Neuronal stem cell (in vitro differentiated cells): Measurements from ENCODE around the gene MSX2.
A peak's percentile ranks its signal among the peaks of the same experiment; 100 is the strongest.

Source experiments
- DNase-seq: peaks from one replicate; pipeline ENCODE4 v3.0.0-alpha.2; 2013; ENCODE audit warnings: low spot score
- H2AFZ ChIP-seq: one replicate; pipeline ENCODE4 v1.6.1; 2013; ENCODE audit warnings: mild to moderate bottlenecking, low read length, inconsistent platforms
- H2AK5ac ChIP-seq: 2 replicates; pipeline ENCODE4 v1.6.1; 2013; ENCODE audit warnings: low read depth, mild to moderate bottlenecking, inconsistent platforms, low read length, moderate library complexity, mixed read lengths
- H2BK120ac ChIP-seq: 2 replicates; pipeline ENCODE4 v1.6.1; 2013; ENCODE audit warnings: low read depth, mild to moderate bottlenecking, inconsistent platforms, low read length, moderate library complexity, mixed read lengths
- H2BK12ac ChIP-seq: one replicate; pipeline ENCODE4 v1.6.1; 2013; ENCODE audit warnings: low read length, inconsistent platforms
- H2BK15ac ChIP-seq: 2 replicates; pipeline ENCODE4 v1.6.1; 2013; ENCODE audit warnings: mild to moderate bottlenecking, low read length, inconsistent platforms, mixed read lengths
- H2BK5ac ChIP-seq: one replicate; pipeline ENCODE4 v1.6.1; 2013; ENCODE audit warnings: inconsistent platforms, mild to moderate bottlenecking, low read length, moderate library complexity
- H3K14ac ChIP-seq: one replicate; pipeline ENCODE4 v1.6.1; 2013; ENCODE audit warnings: low read length, inconsistent platforms
- H3K18ac ChIP-seq: 2 replicates; pipeline ENCODE4 v1.6.1; 2013; ENCODE audit warnings: low read length, inconsistent platforms
- H3K23ac ChIP-seq: 2 replicates; pipeline ENCODE4 v1.6.1; 2013; ENCODE audit warnings: low read depth, mild to moderate bottlenecking, mixed read lengths, low read length, inconsistent platforms; ENCODE audit not compliant: poor library complexity
- H3K27ac ChIP-seq: replicated peaks from 3 replicates; pipeline ENCODE4 v1.5.1; 2013; ENCODE audit warnings: low read length, inconsistent platforms
- H3K27me3 ChIP-seq, 3 experiments: 2 replicates each; pipeline ENCODE4 v1.6.1; 2013; ENCODE audit warnings: low read length in 3 of 3, mild to moderate bottlenecking in 2 of 3, inconsistent platforms in 1 of 3, low read depth in 1 of 3, mixed read lengths in 1 of 3, moderate library complexity in 1 of 3; ENCODE audit not compliant: control insufficient read depth in 3 of 3, insufficient read depth in 3 of 3
- H3K36me3 ChIP-seq, 2 donors: replicated peaks in 1 of 2; 2 replicates each; pipeline ENCODE4 v1.6.1; 2013; ENCODE audit warnings: low read length in 2 of 2; ENCODE audit not compliant: control insufficient read depth in 2 of 2, insufficient read depth in 2 of 2
- H3K4ac ChIP-seq: 2 replicates; pipeline ENCODE4 v1.6.1; 2013; ENCODE audit warnings: inconsistent platforms, mild to moderate bottlenecking, low read length, moderate library complexity
- H3K4me1 ChIP-seq, 2 donors: 1 replicate in 1 of 2; 2 replicates in 1 of 2; pipeline ENCODE4 v1.6.1; 2013; ENCODE audit warnings: low read length in 2 of 2, low read depth in 1 of 2; ENCODE audit not compliant: control insufficient read depth in 2 of 2, insufficient read depth in 1 of 2
- H3K4me2 ChIP-seq: one replicate; pipeline ENCODE4 v1.6.1; 2013; ENCODE audit warnings: mild to moderate bottlenecking, low read length, inconsistent platforms; ENCODE audit not compliant: insufficient read depth, poor library complexity, severe bottlenecking
- H3K4me3 ChIP-seq, 2 donors: 2 replicates each; pipeline ENCODE4 v1.5.1; 2013; ENCODE audit warnings: low read length in 2 of 2, mild to moderate bottlenecking in 2 of 2, inconsistent platforms in 1 of 2, moderate library complexity in 1 of 2
- H3K79me1 ChIP-seq: one replicate; pipeline ENCODE4 v1.6.1; 2013; ENCODE audit warnings: low read depth, mild to moderate bottlenecking, inconsistent platforms, low read length, moderate library complexity
- H3K9ac ChIP-seq: one replicate; pipeline ENCODE4 v1.6.1; 2013; ENCODE audit warnings: mild to moderate bottlenecking, low read depth, low read length, inconsistent platforms; ENCODE audit not compliant: poor library complexity
- H3K9me3 ChIP-seq, 2 donors: replicated peaks in 1 of 2; 2 replicates each; pipeline versions ENCODE3 to v1.6.1; 2013; ENCODE audit warnings: low read length in 2 of 2, mild to moderate bottlenecking in 2 of 2, inconsistent platforms in 1 of 2, low read depth in 1 of 2, mixed read lengths in 1 of 2, moderate library complexity in 1 of 2; ENCODE audit not compliant: control insufficient read depth in 2 of 2, insufficient read depth in 1 of 2
- H4K8ac ChIP-seq: one replicate; pipeline ENCODE4 v1.6.1; 2013; ENCODE audit warnings: low read depth, mild to moderate bottlenecking, inconsistent platforms, low read length, moderate library complexity
- H4K91ac ChIP-seq: one replicate; pipeline ENCODE4 v1.6.1; 2013; ENCODE audit warnings: low read length, low read depth, mild to moderate bottlenecking, inconsistent platforms; ENCODE audit not compliant: poor library complexity
- WGBS, 2 donors: extraction: QIAGEN DNeasy Blood & Tissue Kit; methylation state at CpG; one replicate each; pipeline ENCODE4 v1.1.7; 2013; ENCODE audit warnings: missing lambda C conversion rate in 2 of 2, mixed read lengths in 1 of 2; ENCODE audit not compliant: insufficient read length in 2 of 2, insufficient replicate concordance in 1 of 2; ENCODE audit errors: extremely low coverage in 2 of 2; 5-methylcytosine and 5-hydroxymethylcytosine counted together

MSX2 gene

DNA sequence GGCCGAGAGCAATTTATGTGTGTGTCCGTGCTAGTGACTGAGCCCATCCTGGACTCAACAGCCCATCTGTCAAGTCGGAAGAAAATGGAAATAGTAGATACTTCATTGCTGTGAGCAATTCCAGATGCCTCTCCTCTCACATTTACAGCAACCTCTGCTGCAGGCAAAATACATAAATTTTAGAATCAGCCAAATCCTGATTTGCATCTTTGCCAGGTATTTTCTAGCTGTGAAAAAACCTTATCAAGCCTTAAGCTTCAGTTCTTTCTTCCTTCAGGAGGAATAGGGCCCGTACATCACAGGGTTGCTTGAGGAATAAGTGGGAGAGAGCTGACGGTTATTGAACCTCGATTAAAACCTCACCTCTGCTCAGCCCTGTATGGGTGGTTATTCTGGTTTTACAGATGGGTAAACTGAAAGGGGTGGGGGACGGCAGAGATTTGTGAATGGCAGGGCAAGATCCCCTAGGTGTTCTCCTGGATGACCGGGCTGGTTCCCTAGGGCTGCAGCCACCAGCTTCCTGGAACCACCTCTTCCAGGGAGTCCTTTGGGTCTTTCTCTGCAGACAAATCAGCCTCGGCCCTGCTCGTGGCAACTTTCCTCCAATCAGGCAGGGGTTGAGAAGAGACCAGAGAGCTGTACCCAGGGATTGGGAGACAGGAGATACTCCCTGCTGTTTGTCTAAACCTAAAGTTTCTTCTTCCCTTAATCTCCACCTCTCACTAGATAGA lies 5.3 kb upstream of the MSX2 start:
- peaks cover 3 to 8% of the 10 kb centered on the region in 2 donors for H3K4me1 ChIP-seq
- H3K9me3 ChIP-seq, result no peaks in the 10 kb centered on the region
- DNase-seq, result no peak
- no peak overlapping the region for H3K23ac ChIP-seq
- no peak overlapping the region for H3K27ac ChIP-seq
- H3K4me2 ChIP-seq, result no peak overlapping the region
- no peak overlapping the region for H4K8ac ChIP-seq
- H2BK15ac ChIP-seq, result no peak overlapping the region
- H4K91ac ChIP-seq, result no peak overlapping the region
- no peak overlapping the region for H2BK12ac ChIP-seq
- no peak overlapping the region for H2BK120ac ChIP-seq
- H2AFZ ChIP-seq, result no peak overlapping the region
- H3K79me1 ChIP-seq, result no peaks in the 10 kb centered on the region
- no peak overlapping the region for H3K4me3 ChIP-seq
- no peak overlapping the region for H2BK5ac ChIP-seq
- no peak overlapping the region for H3K14ac ChIP-seq
- WGBS, 2 donors, result no CpG with 5 or more reads among the region's 10 CpGs
- H3K9ac ChIP-seq, result no peak overlapping the region
- H3K36me3 ChIP-seq, result no peaks in the 10 kb centered on the region
- no peak overlapping the region for H2AK5ac ChIP-seq
- H3K27me3 ChIP-seq, result peaks cover 22 to 65% (median 64%) of the 10 kb centered on the region in 3 experiments
- H3K4ac ChIP-seq, result no peak overlapping the region
- H3K18ac ChIP-seq, result no peak overlapping the region

DNA sequence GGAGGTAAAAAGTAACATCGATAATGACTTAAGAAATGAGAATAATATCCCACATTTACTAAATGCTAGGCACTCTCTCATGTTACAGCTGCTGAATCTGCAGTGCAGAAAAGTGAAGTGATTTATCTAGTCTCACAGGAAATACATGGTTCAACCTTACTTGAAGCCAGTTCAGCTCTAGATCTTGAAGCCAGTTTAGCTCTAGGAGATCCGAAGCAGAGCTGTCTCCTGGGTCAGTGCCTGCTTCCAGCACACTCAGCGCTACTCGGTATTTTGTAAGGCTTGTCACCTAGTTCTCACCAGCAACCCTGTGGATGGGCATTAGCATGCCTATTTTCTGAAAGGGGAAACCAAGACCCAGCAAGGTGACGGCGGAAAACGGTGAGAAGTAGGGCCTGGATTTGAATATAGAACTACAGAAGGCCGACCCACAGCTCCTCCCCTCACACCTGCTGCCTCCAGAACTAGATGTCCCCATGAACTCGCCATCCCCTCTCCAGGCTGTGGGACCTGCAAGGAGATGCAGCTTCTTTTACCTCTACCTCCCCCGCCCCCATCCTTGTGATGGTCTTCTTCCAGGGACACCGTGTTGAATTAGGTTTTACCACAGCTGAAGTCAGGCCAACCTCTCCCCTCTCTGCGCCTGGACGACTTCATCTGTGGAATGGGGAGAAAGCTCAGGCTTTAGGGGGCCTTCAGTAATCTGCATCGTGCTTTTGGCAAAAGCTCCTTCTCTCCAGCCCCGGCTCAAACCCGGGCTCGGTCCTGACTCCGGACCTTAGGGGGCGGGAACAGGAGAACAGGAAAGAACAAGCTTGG lies 4.4 kb upstream of the MSX2 start:
- H4K8ac ChIP-seq, result no peak overlapping the region
- peak overlapping the region; percentile 45 for H3K4me2 ChIP-seq
- H2BK12ac ChIP-seq, result no peak overlapping the region
- H4K91ac ChIP-seq, result no peak overlapping the region
- peaks cover 26 to 74% (median 69%) of the 10 kb centered on the region in 3 experiments for H3K27me3 ChIP-seq
- no CpG with 5 or more reads among the region's 19 CpGs for WGBS, 2 donors
- H3K4me1 ChIP-seq, result peaks cover 3 to 8% of the 10 kb centered on the region in 2 donors
- H3K9me3 ChIP-seq, result no peaks in the 10 kb centered on the region
- no peak overlapping the region for H2BK15ac ChIP-seq
- H3K79me1 ChIP-seq, result no peaks in the 10 kb centered on the region
- H3K23ac ChIP-seq, result peak overlapping the region; percentile 20
- no peaks in the 10 kb centered on the region for H3K36me3 ChIP-seq
- no peak overlapping the region for H2AFZ ChIP-seq
- no peak overlapping the region for H3K27ac ChIP-seq
- H2BK5ac ChIP-seq, result no peak overlapping the region
- H3K4me3 ChIP-seq, result no peak overlapping the region
- H3K14ac ChIP-seq, result no peak overlapping the region
- no peak overlapping the region for H3K4ac ChIP-seq
- no peak overlapping the region for H3K9ac ChIP-seq
- no peak overlapping the region for H2AK5ac ChIP-seq
- H3K18ac ChIP-seq, result peak overlapping the region; percentile 6
- H2BK120ac ChIP-seq, result no peak overlapping the region
- DNase-seq, result no peak

DNA sequence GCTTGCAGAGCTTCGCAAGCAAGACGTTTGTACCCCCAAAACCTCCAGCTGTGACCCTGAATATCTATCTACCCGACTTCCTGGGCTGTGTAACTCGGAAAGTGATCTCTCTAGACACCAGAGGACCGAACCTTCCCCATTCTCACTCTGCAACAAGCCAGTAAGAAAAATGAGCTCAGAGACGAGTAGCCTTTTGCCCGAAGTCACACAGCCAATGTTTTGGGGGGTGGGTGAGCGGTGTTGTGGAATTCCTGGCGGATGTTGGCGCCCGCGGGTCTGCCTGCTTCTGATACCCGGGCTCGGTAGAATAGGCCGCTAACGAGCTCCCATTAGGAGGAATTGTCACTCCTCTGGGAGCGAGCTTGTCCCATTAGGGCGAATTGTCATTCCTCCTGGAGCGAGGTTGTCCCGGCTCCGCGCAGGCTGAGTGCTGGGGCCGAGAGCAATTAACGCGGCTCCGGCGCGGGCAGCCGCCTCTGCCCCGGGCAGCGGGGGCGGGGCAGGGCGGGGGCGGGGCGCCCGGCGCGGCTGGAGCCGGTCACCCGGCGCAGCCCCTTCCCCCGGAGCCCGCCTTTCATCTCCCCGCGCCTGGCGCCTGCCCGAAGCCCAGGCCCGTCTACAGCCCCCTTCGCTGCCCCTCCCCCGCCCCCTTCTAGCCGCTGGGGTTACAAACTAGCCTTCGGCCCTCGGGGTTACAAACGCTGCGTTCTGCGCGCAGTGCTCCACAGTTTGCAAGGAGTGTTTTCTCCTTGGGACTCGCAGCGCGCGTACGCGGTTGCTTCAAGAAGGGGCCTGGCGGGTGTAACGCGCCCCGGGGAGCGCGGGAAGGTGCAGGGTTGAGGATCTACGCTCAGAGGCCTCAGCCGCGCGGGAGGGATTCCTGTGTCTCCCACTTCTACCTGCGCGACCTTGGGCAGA lies 3.5 kb upstream of the MSX2 start:
- no peak overlapping the region for H2BK5ac ChIP-seq
- no peak overlapping the region for H2AK5ac ChIP-seq
- H2BK120ac ChIP-seq, result no peak overlapping the region
- H3K4me2 ChIP-seq, result peak overlapping the region; percentile 61
- H4K91ac ChIP-seq, result no peak overlapping the region
- no peak overlapping the region for H2BK12ac ChIP-seq
- H3K9ac ChIP-seq, result peak overlapping the region; percentile 44
- H3K23ac ChIP-seq, result no peak overlapping the region
- no peak overlapping the region for H4K8ac ChIP-seq
- peaks cover 3 to 8% of the 10 kb centered on the region in 2 donors for H3K4me1 ChIP-seq
- no peak overlapping the region for H3K4ac ChIP-seq
- no peak overlapping the region for H2BK15ac ChIP-seq
- H3K4me3 ChIP-seq, result peak overlapping the region in 1 of 2 donors; percentile 23
- no peaks in the 10 kb centered on the region for H3K79me1 ChIP-seq
- H3K14ac ChIP-seq, result no peak overlapping the region
- no peak overlapping the region for H3K27ac ChIP-seq
- DNase-seq, result no peak
- WGBS, 2 donors, result no CpG with 5 or more reads among the region's 75 CpGs
- H3K36me3 ChIP-seq, result no peaks in the 10 kb centered on the region
- H3K27me3 ChIP-seq, result peaks cover 35 to 82% (median 78%) of the 10 kb centered on the region in 3 experiments
- H3K18ac ChIP-seq, result peak overlapping the region; percentile 6
- peak overlapping the region; percentile 61 for H2AFZ ChIP-seq
- H3K9me3 ChIP-seq, result no peaks in the 10 kb centered on the region
